Activated naive CD8-positive, alpha-beta T cell treated with anti-CD3 and anti-CD28 coated beads, Interleukin-2, amount 50 U/mL, for 24 hours (primary cell): ENCODE results near the gene RPS27L.

ENCODE experiments used
- ATAC-seq: fragments of 150-1000 bp; cut with Tn5 transposase; one replicate; pipeline ENCODE4 v1.10.0; 2021
- DNase-seq: peaks from one replicate; pipeline ENCODE4 v3.0.0; 2021
- H3K27ac Mint-ChIP-seq: one replicate; pipeline ENCODE4 v1.8.0; 2021; ENCODE audit warnings: mild to moderate bottlenecking, mixed read lengths
- H3K27me3 Mint-ChIP-seq: one replicate; pipeline ENCODE4 v1.8.0; 2021; ENCODE audit warnings: mixed read lengths
- H3K36me3 Mint-ChIP-seq: one replicate; pipeline ENCODE4 v1.8.0; 2021; ENCODE audit warnings: low read depth, mixed read lengths
- H3K4me1 Mint-ChIP-seq: one replicate; pipeline ENCODE4 v1.8.0; 2021; ENCODE audit warnings: mixed read lengths
- H3K4me3 Mint-ChIP-seq: one replicate; pipeline ENCODE4 v1.8.0; 2021; ENCODE audit warnings: mild to moderate bottlenecking, moderate library complexity, mixed read lengths
- H3K9me3 Mint-ChIP-seq: one replicate; pipeline ENCODE4 v1.8.0; 2021; ENCODE audit warnings: mixed read lengths

RPS27L gene

GRCh38 chr15:63191895-63192618, 34.8 kb upstream of the RPS27L start:
- ATAC-seq (peak; percentile 62), DNase-seq (peak; percentile 32)
- peak overlapping the region; percentile 96 for H3K4me3 Mint-ChIP-seq
- H3K9me3 Mint-ChIP-seq = no peaks in the 10 kb centered on the region
- peaks cover 73% of the 10 kb centered on the region for H3K4me1 Mint-ChIP-seq
- H3K36me3 Mint-ChIP-seq = peaks cover 36% of the 10 kb centered on the region
- H3K27me3 Mint-ChIP-seq = no peaks in the 10 kb centered on the region
- H3K27ac Mint-ChIP-seq = peak overlapping the region; percentile 93

- Mint-ChIP-seq H3K4me1 (peaks cover 65% of the 10 kb centered on the region), H3K9me3 (no peaks in the 10 kb centered on the region)
- no peak for DNase-seq
Observed at GRCh38 chr15:63190769-63191649, 33.7 kb upstream of the RPS27L start.

DNA sequence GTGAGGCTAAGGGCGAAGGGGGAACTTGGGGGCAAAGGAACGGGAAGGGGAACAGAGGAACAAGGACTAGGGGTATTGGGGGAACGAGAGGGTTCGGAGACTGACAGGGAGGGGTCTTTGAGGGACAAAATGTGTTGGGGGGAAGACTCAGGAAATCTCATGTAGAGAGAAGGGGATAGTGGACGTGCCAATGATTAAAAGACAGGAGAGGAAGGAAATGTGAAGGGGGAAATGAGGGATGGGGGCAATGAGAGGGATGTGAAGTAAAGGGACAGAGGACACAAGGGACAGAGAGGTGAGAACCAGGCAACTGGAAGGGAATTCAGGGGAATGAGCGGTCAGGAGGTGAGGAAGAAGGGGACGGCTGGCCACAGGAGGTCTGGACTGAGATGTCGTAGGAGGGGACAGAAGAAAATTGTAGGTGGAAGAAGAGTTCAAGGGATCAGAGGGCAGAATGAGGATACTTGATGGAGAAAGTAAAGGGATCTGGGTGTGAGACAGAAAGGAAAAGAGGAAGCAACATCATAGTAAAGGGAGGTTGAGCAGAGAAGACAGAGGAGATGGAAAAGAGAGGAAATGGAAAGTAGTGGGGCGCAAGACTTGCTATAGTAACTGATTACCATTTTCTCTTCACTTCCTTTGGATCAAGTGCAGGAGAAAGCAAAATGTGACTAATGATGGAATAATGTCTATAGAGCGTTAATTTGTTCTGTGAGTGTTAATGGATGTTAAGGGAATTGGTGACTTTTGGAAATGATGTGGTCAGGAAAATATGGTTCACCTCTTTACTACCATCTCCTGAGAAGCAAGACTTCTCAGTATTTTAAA, 32.9 kb upstream of the RPS27L start:
- no peak for DNase-seq
- H3K9me3 Mint-ChIP-seq = no peaks in the 10 kb centered on the region
- ATAC-seq = no peak

More at GRCh38 chr15:63190769-63191649, 33.7 kb upstream of the RPS27L start:
- Mint-ChIP-seq H3K4me3 (peak overlapping the region; percentile 96), H3K27ac (peak overlapping the region; percentile 93), H3K27me3 (no peaks in the 10 kb centered on the region), H3K36me3 (peaks cover 36% of the 10 kb centered on the region)
- no peak for ATAC-seq

GRCh38 chr15:63188926-63189871, 31.9 kb upstream of the RPS27L start, which contains the start of gene RAB8B:
Gene RAB8B, plus strand, starts transcription at chr15:63189606. Its CDS starts 19 bp downstream, at chr15:63189625.
- peak within 1 kb of the TSS; percentile 96 for H3K4me3 Mint-ChIP-seq
- peaks cover 48% of the 10 kb centered on the region for H3K4me1 Mint-ChIP-seq
- no peaks in the 10 kb centered on the region for H3K27me3 Mint-ChIP-seq
- H3K9me3 Mint-ChIP-seq = no peaks in the 10 kb centered on the region
- peak within 1 kb of the TSS; percentile 93 for H3K27ac Mint-ChIP-seq
- peak; percentile 85 for ATAC-seq
- H3K36me3 Mint-ChIP-seq = peaks cover 30% of the 10 kb centered on the region
- DNase-seq = peak; percentile 99

More for the DNA sequence above, 32.9 kb upstream of the RPS27L start:
- H3K36me3 Mint-ChIP-seq = peaks cover 34% of the 10 kb centered on the region
- no peaks in the 10 kb centered on the region for H3K27me3 Mint-ChIP-seq
- peak overlapping the region; percentile 96 for H3K4me3 Mint-ChIP-seq
- peaks cover 56% of the 10 kb centered on the region for H3K4me1 Mint-ChIP-seq
- peak overlapping the region; percentile 93 for H3K27ac Mint-ChIP-seq

DNA sequence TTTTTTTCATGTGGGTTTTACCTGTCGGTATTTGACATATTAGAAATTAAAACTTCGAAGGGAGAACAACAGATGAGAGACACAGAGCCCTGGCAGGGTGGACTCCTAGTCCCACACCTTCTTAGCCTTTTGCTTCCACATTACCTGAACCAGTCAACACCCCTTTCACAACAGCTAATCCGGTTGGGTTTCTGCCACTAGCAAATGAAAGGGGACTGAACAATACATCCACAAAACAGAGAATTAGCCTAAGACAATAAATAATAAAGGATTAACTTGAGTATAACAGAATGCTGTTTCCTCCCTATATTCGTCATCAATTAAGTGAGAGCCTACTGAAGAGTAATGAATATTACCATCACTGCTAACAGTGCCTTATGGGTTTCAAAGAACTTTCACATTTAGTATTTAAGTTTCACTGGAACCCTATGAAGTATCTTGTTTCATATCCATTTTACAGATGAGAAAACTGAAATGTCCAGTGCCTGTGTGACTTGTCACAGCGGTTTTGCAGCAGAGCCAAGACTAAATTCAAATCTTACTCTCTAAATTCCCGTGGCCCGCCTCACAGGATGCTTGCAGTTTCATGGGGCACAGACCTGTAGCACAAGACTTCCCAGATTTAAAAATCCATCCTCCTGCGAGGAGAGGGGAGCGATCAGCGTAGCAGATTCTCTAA, 31.1 kb upstream of the RPS27L start:
- H3K4me3 Mint-ChIP-seq = peak overlapping the region; percentile 96
- DNase-seq = peak; percentile 35
- H3K36me3 Mint-ChIP-seq = peaks cover 25% of the 10 kb centered on the region
- no peaks in the 10 kb centered on the region for H3K9me3 Mint-ChIP-seq
- peaks cover 41% of the 10 kb centered on the region for H3K4me1 Mint-ChIP-seq
- no peak for ATAC-seq
- H3K27me3 Mint-ChIP-seq = no peaks in the 10 kb centered on the region
- H3K27ac Mint-ChIP-seq = peak overlapping the region; percentile 90

DNA sequence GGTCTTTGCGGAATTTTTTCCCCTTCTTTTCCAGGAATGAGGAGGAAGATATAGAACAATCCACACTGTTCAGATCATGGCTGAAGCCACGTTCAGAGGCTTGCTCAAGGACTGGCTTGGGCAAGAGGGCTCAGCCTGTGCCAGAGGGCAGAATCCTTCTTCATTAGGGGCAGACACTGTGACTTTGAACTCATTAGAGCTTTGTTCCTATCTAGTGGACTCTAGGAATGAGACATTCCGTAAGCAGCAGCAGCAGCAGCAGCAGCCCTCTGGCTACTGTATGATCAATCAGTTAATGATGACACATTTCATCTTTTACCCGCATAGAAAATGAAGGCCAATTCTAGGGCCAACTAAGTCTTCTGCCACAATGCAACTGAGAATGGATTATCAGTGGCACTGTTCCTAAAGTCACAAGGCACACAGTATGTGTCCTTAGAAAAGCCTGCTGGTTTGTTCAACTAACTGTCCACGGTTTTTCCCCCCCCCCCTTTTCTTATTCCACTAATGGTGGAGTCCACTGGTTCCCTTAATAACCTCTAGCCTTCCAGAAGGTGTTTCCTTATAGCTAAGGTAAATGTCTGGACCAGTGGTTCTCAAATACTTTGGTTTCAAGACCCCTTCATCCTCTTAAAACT, 30.4 kb upstream of the RPS27L start:
- peak overlapping the region; percentile 96 for H3K4me3 Mint-ChIP-seq
- peak overlapping the region; percentile 30 for H3K27ac Mint-ChIP-seq
- H3K4me1 Mint-ChIP-seq = peaks cover 35% of the 10 kb centered on the region
- no peaks in the 10 kb centered on the region for H3K27me3 Mint-ChIP-seq
- DNase-seq (no peak), ATAC-seq (no peak)
- peaks cover 22% of the 10 kb centered on the region for H3K36me3 Mint-ChIP-seq
- no peaks in the 10 kb centered on the region for H3K9me3 Mint-ChIP-seq

GRCh38 chr15:63186065-63186464, 28.8 kb upstream of the RPS27L start:
- Mint-ChIP-seq H3K27me3 (no peaks in the 10 kb centered on the region), H3K9me3 (no peaks in the 10 kb centered on the region), H3K4me3 (no peak overlapping the region), H3K27ac (no peak overlapping the region), H3K36me3 (peaks cover 8% of the 10 kb centered on the region), H3K4me1 (peaks cover 20% of the 10 kb centered on the region)
- DNase-seq (no peak), ATAC-seq (no peak)

DNA sequence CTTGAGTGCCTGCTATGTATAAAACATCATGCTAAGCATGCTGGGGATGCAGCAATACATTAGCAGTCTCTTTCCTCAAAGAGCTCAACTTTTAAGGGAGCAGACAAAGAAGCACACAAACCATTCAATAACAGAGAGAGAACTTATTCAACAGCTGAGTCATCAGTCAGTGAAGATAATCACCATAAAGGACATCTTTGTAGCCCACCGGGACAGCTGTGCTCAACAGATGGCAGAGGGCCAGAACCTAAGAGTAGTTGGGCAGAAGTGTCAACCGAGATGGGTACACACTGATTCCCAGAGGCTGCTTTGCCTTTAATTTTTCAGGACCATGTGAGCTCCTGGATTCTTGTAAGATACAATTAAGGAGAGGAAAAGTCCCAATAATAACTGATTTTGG, 27.9 kb upstream of the RPS27L start:
- no peak for DNase-seq
- no peak overlapping the region for H3K4me3 Mint-ChIP-seq
- H3K36me3 Mint-ChIP-seq = peaks cover under 1% of the 10 kb centered on the region
- no peak overlapping the region for H3K27ac Mint-ChIP-seq
- peaks cover 20% of the 10 kb centered on the region for H3K4me1 Mint-ChIP-seq
- ATAC-seq = no peak
- no peaks in the 10 kb centered on the region for H3K27me3 Mint-ChIP-seq
- no peaks in the 10 kb centered on the region for H3K9me3 Mint-ChIP-seq

GRCh38 chr15:63181648-63182047, 24.4 kb upstream of the RPS27L start:
- Mint-ChIP-seq H3K27me3 (no peaks in the 10 kb centered on the region), H3K4me3 (no peak overlapping the region), H3K9me3 (no peaks in the 10 kb centered on the region), H3K27ac (no peak overlapping the region), H3K36me3 (no peaks in the 10 kb centered on the region), H3K4me1 (peaks cover 15% of the 10 kb centered on the region)
- ATAC-seq (no peak), DNase-seq (no peak)

- Mint-ChIP-seq H3K4me3 (no peak overlapping the region), H3K27ac (no peak overlapping the region), H3K36me3 (no peaks in the 10 kb centered on the region), H3K4me1 (peaks cover 18% of the 10 kb centered on the region), H3K9me3 (no peaks in the 10 kb centered on the region), H3K27me3 (no peaks in the 10 kb centered on the region)
- DNase-seq = no peak
- ATAC-seq = no peak
Observed at GRCh38 chr15:63180746-63181145, 23.5 kb upstream of the RPS27L start.

DNA sequence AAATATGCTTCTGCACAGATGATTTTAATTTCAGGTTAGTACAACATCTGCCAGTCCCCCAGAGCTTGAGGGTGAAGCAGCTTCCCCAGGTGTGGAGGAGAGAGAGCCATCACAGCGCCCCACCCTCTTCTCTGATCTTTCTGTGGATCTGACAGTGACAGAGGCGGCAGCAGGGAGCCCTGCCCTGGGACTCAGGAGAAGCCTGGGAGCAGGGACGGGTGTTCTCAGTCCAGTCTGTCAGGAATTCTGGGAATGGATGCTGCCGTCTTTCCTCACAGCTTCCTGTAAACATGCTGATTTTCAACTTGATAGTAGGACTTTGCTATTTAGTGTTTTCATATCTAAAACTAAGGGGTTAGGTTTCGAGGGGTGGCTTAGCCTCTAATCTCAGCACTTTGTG, 20.8 kb upstream of the RPS27L start:
- Mint-ChIP-seq H3K27ac (no peak overlapping the region), H3K4me3 (no peak overlapping the region), H3K36me3 (no peaks in the 10 kb centered on the region), H3K4me1 (peaks cover 18% of the 10 kb centered on the region), H3K9me3 (no peaks in the 10 kb centered on the region), H3K27me3 (no peaks in the 10 kb centered on the region)
- DNase-seq (no peak), ATAC-seq (no peak)

- DNase-seq = no peak
- ATAC-seq = no peak
- Mint-ChIP-seq H3K4me3 (no peak overlapping the region), H3K27ac (no peak overlapping the region), H3K36me3 (no peaks in the 10 kb centered on the region), H3K27me3 (no peaks in the 10 kb centered on the region), H3K4me1 (peaks cover 18% of the 10 kb centered on the region), H3K9me3 (no peaks in the 10 kb centered on the region)
Observed at GRCh38 chr15:63176302-63176701, 19.0 kb upstream of the RPS27L start.
